T-helper 1 cell treated with Interleukin-12 subunit alpha and Interleukin-12 subunit beta and Interleukin-4 antibody, amounts not matched to agents 30 μg/mL and 1 μg/mL, for 36 hours (primary cell): ENCODE results near the gene CXorf65.

ENCODE experiments used
- H3K27ac Mint-ChIP-seq: one replicate; pipeline ENCODE4 v1.8.0; 2021; ENCODE audit warnings: mild to moderate bottlenecking, mixed read lengths
- H3K27me3 Mint-ChIP-seq: one replicate; pipeline ENCODE4 v1.8.0; 2021; ENCODE audit warnings: low read depth, mixed read lengths
- H3K36me3 Mint-ChIP-seq: one replicate; pipeline ENCODE4 v1.8.0; 2021; ENCODE audit warnings: low read depth, mixed read lengths
- H3K4me1 Mint-ChIP-seq: one replicate; pipeline ENCODE4 v1.8.0; 2021; ENCODE audit warnings: low read depth, mixed read lengths
- H3K4me3 Mint-ChIP-seq: one replicate; pipeline ENCODE4 v1.8.0; 2021; ENCODE audit warnings: mild to moderate bottlenecking, moderate library complexity, mixed read lengths
- H3K9me3 Mint-ChIP-seq: one replicate; pipeline ENCODE4 v1.8.0; 2021; ENCODE audit warnings: mixed read lengths

CXorf65 gene

GRCh38 chrX:71118032-71118984, 11.8 kb upstream of the CXorf65 start, which contains the start of gene MED12:
Gene MED12 (plus strand): TSS chrX:71118596. CDS start chrX:71118755, 159 bp downstream.
- Mint-ChIP-seq H3K4me1 (peaks cover 21% of the 10 kb centered on the region), H3K4me3 (peak within 1 kb of the TSS; percentile 79), H3K36me3 (peaks cover 15% of the 10 kb centered on the region), H3K27me3 (no peaks in the 10 kb centered on the region), H3K27ac (peak within 1 kb of the TSS; percentile 87), H3K9me3 (no peaks in the 10 kb centered on the region)

- Mint-ChIP-seq H3K27me3 (no peaks in the 10 kb centered on the region), H3K27ac (peak overlapping the region; percentile 36), H3K36me3 (peaks cover 10% of the 10 kb centered on the region), H3K4me3 (peak overlapping the region; percentile 34), H3K4me1 (peaks cover 22% of the 10 kb centered on the region), H3K9me3 (no peaks in the 10 kb centered on the region)
These were observed 10.8 kb upstream of the CXorf65 start for GRCh38 chrX:71117358-71117757.

DNA sequence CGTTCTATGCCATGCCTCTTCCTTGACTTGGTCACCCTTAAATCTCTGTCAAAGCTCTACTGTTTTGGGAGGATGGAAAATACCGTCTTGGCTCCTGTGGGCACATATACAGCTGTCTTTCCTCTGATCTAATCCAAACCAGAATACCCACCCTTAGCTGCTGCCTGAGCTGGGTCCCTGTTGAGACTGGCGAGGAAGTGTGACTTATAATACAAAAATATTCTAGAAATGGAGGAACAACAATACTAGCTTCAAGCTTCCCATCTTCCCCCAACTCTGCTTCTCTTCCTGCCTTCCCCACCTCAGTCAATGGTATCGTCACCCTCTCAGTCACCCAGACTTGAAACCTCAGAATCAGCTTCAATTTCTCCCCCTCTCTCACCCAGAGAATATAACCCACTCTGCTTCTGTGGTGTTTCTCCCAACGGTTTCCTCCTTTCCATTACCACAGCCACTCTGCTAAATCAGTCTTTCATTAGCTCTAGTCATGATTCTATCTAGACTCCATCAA, 5.4 kb upstream of the CXorf65 start:
- H3K9me3 Mint-ChIP-seq: no peaks in the 10 kb centered on the region
- peaks cover 45% of the 10 kb centered on the region for H3K36me3 Mint-ChIP-seq
- no peaks in the 10 kb centered on the region for H3K27me3 Mint-ChIP-seq
- H3K4me1 Mint-ChIP-seq: peaks cover 33% of the 10 kb centered on the region
- H3K4me3 Mint-ChIP-seq: peak overlapping the region; percentile 100
- peak overlapping the region; percentile 96 for H3K27ac Mint-ChIP-seq

DNA sequence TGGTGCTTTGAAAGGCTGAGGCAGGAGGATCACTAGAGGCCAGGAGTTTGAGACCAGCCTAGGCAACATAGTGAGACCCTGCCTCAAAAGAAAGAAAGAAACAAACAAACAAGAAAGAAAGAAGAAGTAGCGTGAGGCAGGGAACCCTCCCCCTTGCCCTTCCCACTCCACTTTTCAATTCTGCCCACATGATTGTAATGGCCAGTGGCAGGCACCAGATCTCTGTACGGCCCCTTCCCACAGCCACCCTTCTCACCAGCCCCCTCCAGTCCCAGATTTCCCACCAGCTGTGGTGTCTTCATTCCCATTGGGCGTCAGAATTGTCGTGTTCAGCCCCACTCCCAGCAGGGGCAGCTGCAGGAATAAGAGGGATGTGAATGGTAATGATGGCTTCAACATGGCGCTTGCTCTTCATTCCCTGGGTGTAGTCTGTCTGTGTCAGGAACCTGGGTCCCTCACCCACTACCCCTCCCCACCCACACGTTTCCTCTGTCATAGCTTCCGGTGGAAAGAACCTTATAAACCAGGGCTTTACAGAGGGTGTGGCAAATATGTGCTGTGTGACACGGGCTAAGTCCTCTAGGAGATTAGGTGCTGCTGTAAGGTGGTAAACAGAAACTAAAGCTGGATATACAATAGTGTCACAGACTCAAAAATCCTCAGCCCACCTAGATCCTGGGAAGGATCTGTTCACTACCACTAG, 4.8 kb upstream of the CXorf65 start, which contains the start of gene IL2RG:
Gene IL2RG (minus strand): TSS at position 437 of the 703 bp plus-strand sequence. CDS start 38 bp downstream, at position 399.
- H3K4me3 Mint-ChIP-seq: peak within 1 kb of the TSS; percentile 100
- H3K9me3 Mint-ChIP-seq: no peaks in the 10 kb centered on the region
- H3K27ac Mint-ChIP-seq: peak within 1 kb of the TSS; percentile 96
- H3K36me3 Mint-ChIP-seq: peaks cover 49% of the 10 kb centered on the region
- H3K4me1 Mint-ChIP-seq: peaks cover 38% of the 10 kb centered on the region
- H3K27me3 Mint-ChIP-seq: no peaks in the 10 kb centered on the region

- H3K27ac Mint-ChIP-seq: peak overlapping the region; percentile 89
- no peaks in the 10 kb centered on the region for H3K9me3 Mint-ChIP-seq
- H3K4me3 Mint-ChIP-seq: peak overlapping the region; percentile 100
- peaks cover 52% of the 10 kb centered on the region for H3K4me1 Mint-ChIP-seq
- peaks cover 62% of the 10 kb centered on the region for H3K36me3 Mint-ChIP-seq
- H3K27me3 Mint-ChIP-seq: no peaks in the 10 kb centered on the region
These were observed 2.5 kb upstream of the CXorf65 start for GRCh38 chrX:71109051-71109450.

DNA sequence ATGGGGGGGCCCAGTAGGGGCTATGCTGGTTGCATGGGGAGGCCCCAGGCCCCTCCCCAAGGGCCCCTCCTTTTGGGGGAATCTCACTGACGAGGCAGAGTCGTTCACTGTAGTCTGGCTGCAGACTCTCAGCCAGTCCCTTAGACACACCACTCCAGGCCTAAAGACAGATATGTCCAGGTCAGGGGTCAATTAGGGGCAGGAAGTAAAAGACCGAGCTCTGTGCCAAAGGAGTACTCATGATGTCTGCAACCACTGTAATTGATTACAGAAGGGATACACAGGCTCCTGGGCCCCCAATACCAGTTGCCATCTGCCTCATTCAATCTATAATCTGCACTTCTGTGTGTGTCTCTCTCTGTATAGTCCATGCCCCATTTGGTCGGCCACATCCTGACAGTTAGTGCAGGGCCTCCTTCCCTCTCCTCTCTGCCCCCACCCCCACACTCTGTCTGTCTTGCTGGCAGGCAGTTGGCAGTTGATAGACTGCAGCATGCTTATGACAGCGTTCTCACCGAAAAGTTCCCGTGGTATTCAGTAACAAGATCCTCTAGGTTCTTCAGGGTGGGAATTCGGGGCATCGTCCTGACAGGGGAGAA, 1.3 kb upstream of the CXorf65 start:
- peak overlapping the region; percentile 100 for H3K4me3 Mint-ChIP-seq
- H3K36me3 Mint-ChIP-seq: peaks cover 65% of the 10 kb centered on the region
- H3K27me3 Mint-ChIP-seq: no peaks in the 10 kb centered on the region
- no peaks in the 10 kb centered on the region for H3K9me3 Mint-ChIP-seq
- peaks cover 57% of the 10 kb centered on the region for H3K4me1 Mint-ChIP-seq
- peak overlapping the region; percentile 89 for H3K27ac Mint-ChIP-seq

DNA sequence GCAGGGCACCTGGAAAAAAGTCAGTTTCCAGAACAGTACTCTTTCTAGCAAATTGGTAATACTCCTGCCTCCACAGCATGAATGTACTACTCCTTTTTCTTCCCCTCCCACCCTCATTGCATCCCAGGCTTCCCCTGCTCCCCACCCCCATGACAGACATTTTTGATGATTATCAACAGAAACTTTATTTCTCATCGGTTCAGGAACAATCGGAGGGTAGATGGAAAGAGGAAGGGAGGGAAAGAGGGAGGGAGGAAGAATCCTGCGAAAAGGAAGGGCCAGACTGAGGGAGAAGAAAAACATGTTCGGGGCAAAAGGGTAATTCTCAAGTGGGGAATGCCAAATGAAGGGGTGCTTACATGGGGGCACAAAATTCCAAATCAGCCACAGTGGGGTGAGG, 705 bp upstream of the CXorf65 start:
- Mint-ChIP-seq H3K36me3 (peaks cover 65% of the 10 kb centered on the region), H3K27ac (peak overlapping the region; percentile 89)

GRCh38 chrX:71105628-71106027, 912 bp downstream of the CXorf65 start:
- Mint-ChIP-seq H3K4me3 (peak overlapping the region; percentile 61), H3K4me1 (peaks cover 64% of the 10 kb centered on the region), H3K36me3 (peaks cover 57% of the 10 kb centered on the region), H3K9me3 (no peaks in the 10 kb centered on the region), H3K27me3 (no peaks in the 10 kb centered on the region), H3K27ac (peak overlapping the region; percentile 84)

More for the DNA sequence above, 705 bp upstream of the CXorf65 start:
- Mint-ChIP-seq H3K4me3 (peak overlapping the region; percentile 100), H3K4me1 (peaks cover 58% of the 10 kb centered on the region), H3K27me3 (no peaks in the 10 kb centered on the region), H3K9me3 (no peaks in the 10 kb centered on the region)

DNA sequence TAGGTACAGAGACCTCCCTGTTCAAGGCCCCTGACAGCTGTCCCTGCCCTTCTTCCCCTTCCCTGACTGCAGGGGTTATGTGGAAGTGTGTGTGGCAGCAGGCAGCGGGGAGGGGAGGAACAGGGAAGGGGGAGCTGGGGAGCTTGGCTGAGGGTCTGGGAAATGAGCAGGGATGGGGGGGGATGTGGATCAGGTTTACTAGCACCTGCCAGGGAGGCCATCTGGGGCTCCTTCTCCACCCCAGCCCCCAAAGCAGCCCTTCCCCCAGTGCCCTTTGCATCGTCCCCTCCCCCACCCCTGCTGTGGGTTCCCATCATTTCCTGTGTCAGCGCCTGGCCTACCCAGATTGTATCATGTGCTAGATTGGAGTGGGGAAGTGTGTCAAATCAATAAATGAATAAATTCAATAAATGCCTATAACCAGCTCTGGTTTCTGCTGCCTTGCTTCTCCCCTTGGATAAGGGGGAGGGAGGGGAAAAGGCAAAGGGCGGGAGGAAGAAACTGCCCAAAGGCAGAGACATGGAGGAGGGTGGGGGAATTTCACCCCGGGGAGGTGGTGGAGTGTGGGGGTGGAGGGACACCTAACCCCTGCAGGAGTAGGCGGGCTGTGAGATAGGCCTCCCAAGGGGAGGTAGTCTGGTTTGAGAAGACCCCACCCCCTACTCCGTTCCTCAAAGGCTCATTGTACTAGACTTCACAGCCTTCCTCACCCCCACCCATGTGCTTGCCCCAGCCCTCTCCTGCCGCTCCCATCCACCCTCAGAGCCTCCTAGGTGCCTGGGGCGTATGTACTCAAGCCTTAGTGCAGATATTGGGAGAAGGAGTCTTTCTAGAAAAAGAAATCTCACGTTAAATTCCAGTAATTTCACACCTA, 3.2 kb downstream of the CXorf65 start:
- Mint-ChIP-seq H3K4me1 (peaks cover 66% of the 10 kb centered on the region), H3K27me3 (no peaks in the 10 kb centered on the region), H3K4me3 (peak overlapping the region; percentile 85), H3K36me3 (peaks cover 34% of the 10 kb centered on the region), H3K27ac (peak overlapping the region; percentile 94), H3K9me3 (no peaks in the 10 kb centered on the region)

- Mint-ChIP-seq H3K4me1 (peaks cover 60% of the 10 kb centered on the region), H3K36me3 (peaks cover 23% of the 10 kb centered on the region), H3K4me3 (no peak overlapping the region), H3K27ac (peak overlapping the region; percentile 94), H3K9me3 (no peaks in the 10 kb centered on the region), H3K27me3 (no peaks in the 10 kb centered on the region)
These were observed 4.2 kb downstream of the CXorf65 start for GRCh38 chrX:71102292-71102691.

DNA sequence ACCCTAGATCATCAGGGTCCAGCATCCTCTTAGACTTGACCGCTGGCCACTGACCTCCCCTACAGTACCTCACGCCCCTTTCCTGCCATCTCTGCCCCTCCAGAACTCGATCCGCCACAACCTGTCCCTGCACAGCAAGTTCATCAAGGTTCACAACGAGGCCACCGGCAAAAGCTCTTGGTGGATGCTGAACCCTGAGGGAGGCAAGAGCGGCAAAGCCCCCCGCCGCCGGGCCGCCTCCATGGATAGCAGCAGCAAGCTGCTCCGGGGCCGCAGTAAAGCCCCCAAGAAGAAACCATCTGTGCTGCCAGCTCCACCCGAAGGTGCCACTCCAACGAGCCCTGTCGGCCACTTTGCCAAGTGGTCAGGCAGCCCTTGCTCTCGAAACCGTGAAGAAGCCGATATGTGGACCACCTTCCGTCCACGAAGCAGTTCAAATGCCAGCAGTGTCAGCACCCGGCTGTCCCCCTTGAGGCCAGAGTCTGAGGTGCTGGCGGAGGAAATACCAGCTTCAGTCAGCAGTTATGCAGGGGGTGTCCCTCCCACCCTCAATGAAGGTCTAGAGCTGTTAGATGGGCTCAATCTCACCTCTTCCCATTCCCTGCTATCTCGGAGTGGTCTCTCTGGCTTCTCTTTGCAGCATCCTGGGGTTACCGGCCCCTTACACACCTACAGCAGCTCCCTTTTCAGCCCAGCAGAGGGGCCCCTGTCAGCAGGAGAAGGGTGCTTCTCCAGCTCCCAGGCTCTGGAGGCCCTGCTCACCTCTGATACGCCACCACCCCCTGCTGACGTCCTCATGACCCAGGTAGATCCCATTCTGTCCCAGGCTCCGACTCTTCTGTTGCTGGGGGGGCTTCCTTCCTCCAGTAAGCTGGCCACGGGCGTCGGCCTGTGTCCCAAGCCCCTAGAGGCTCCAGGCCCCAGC, 5.7 kb downstream of the CXorf65 start:
- H3K4me3 Mint-ChIP-seq: no peak overlapping the region

DNA sequence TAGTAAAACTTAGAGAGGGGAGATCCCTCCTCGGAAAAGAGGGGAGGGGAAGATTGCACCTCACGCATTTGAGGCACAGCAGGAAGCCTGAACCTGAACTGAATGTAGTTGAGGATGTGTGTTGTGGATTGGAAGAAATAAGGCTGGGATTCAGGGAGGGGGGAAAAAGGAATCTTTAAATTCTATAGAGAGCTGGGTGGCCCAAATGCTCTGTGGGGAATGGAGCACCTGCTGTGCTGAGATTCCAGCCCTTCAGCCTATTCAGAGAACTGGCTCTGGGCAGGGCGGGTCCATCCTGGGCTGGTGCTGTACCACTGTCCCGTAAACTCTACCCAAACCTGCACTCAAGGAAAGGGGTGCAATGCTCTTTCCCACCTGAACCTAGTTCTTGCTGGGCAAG, 6.8 kb downstream of the CXorf65 start:
- Mint-ChIP-seq H3K9me3 (no peaks in the 10 kb centered on the region), H3K36me3 (peaks cover 9% of the 10 kb centered on the region), H3K27me3 (no peaks in the 10 kb centered on the region), H3K27ac (no peak overlapping the region), H3K4me1 (peaks cover 51% of the 10 kb centered on the region), H3K4me3 (no peak overlapping the region)

More for the DNA sequence above, 5.7 kb downstream of the CXorf65 start:
- Mint-ChIP-seq H3K36me3 (peaks cover 13% of the 10 kb centered on the region), H3K9me3 (no peaks in the 10 kb centered on the region), H3K4me1 (peaks cover 54% of the 10 kb centered on the region), H3K27me3 (no peaks in the 10 kb centered on the region), H3K27ac (peak overlapping the region; percentile 63)
